Pulmonary artery endothelial cell (primary cell): ENCODE measurements around the gene IST1. TPM values are rescaled to one million over a fixed set of nuclear protein-coding genes. Genes with fewer than 3 reads are reported as not detected.
"Not testable (repeated sequence)": the region's sequence is repeated elsewhere in the genome, so short reads cannot be mapped to it uniquely, and the experiment has no call there.

Experiments
- DNase-seq: peaks from one replicate; pipeline ENCODE4 v3.0.0-alpha.2; 2011; ENCODE audit warnings: low read depth, low spot score
- total RNA-seq: library from RNA; depleted of rRNA; stranded (reverse); fragments of >200 nt; gene quantifications from 2 replicates; pipeline ENCODE4 v1.2.3, GENCODE V29; 2014

IST1 gene
- total RNA-seq, 1 donor from 2014 or later, result 136 TPM

DNA sequence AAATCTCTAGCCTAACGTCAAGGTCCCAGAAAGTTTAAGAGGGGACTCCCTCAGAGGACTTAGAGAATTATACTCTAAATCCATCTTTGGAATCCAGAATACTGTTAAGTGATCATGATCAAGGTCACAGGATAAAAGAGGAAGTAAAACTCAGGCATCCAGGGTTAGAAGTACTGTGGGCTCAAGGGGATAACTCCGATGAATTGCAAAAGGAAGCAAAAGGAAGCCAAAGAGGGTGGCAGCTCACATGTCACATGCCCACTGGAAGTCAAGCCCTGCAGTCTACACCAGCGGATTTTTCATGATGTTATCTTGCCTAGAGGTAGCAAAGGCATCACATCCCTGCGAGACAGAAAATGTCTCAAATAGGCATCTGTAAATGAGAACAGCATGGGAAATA, 15.2 kb upstream of the IST1 start:
- no peak for DNase-seq

DNA sequence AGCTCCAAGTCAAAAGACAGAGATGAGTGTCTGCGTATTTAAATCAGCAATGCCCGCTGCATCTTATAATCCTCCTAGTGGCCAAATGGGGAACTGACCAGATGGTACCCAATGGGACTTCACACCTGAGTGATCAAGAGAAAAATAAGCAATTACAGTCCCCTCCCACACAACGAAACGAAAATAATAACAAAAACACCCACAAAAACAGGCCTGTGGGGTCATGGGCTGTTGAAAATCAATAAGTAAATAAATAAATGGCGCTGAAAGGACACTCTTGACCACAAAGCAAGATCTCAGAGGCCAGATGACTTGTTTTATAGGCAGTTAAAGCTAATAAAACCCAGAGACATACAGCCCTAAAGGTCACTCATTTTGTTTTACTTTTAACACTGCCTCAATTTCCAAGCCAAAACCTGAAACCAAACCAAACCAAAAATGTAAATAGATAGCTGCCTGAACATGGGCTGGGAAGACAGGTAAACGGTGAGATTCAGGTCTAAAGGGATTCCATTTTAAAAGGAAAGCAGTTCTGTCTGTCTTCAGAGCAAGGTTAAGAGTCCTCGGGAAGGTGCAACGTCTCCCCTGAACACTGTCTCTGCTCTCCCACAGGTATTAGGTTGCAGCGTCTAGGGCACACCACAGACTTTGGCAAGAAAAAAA, 12.7 kb upstream of the IST1 start:
- peak; percentile 39 for DNase-seq

DNA sequence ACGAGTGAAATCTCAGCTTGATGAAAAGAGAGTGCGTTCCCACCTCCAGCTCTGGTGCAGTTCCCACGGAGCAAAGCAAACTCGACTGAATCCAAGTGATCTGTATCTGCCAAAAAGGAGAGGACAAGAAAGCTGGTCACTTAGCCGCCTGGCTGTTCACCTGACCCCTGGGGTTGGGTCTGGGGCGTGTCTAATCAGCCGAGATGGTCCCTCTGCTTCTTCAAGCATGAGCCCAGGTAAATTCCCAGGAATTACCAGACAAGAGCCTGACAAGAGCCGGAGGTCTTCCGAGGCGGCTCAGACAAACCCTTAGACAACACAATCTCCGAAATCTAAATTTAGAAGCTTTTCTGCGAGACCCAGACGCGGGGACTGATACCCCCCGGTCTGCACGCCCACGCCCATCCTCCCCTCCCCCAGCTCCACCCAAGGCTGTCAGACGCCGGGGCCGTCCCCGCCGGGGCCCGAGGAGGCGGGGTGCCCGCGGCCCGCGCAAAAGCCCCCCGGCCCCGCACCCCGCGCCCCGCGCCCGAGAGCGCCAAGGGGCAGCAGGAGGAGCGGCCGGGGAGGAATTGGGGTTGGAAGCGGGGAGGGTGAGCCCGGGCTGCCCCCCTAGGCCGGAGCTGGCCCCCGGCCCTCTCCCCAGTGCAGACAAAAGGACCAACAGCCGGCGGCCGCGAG, 12.0 kb upstream of the IST1 start:
- DNase-seq, result no peak

DNA sequence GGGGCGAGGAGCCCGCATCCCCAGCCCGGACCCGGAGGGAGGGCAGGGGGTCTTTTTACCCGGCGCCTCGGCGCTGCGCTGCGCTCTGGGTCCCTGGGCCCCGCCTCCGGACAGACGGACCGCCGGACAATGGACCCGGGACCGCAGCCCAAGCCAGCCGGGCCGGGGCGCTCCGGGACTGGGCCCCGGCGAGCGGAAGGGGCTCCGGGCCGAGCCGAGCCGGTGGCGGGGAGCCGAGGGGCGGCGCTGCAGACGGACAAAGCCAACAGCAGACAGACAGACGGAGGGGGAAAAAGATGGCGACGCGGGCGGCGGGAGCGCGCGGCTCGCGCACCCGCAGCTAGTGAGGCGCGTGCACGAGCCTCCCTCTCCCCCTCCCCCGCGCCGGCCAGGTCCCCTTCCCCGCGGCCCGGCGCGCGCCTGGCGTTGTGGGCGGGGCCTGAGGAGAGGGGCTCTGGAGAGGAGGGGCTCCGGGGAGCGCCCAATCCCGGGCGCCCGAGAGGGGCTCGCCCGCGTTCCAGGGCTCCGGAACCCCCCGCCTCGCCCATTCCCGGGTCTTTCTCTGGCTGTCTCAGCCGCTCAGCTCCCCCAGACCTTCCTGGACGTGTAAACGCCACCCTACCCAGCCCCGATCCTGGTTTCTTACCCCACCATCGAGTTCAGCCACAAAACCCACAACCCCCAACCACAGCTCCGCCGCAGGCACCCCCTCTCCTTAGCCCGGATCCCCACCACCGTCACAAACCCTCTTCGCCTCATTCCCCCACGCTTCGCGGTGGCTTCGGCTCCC, 11.3 kb upstream of the IST1 start, which contains the start of gene ZNF821:
TSS of gene ZNF821 (minus strand) at position 334 of the 790 bp plus-strand sequence. CDS start 4,236 bp downstream, outside the sequence.
- DNase-seq, result peak; percentile 26

DNA sequence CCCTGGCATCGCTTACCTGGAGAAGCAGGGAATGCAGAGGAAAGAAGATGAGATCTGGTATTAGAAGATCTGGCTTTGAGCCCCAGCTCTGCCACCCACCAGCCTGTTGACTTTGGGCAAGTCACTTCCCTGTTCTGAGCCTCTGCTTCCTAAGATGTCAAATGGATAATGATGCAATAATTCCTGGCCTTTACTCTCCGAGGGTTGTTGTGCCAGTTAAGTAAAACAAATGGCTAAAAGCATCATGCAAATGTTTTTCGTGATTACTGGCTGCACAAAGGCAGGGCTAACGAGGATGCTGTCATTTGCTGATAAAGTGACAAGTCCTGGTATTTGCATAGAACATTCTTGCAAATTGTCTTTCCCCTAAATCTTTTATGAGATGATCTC, 10.1 kb upstream of the IST1 start:
- DNase-seq, result no peak

DNA sequence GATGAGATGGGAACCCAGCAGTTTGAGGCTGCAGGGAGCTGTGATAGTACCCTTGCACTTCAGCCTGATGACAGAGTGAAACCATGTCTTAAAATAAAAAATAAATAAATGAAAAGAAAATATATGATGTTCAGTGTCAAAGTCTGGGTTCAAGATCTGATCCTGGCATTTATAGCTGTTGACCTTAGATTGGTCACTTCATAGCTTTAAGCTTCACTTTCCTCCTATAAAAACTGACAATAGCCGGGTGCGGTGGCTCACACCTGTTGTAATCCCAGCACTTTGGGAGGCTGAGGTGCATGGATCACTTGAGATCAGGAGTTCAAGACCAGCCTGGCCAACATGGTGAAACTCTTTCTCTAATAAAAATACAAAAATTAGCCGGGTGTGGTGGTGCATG, 6.2 kb upstream of the IST1 start:
- no peak for DNase-seq

DNA sequence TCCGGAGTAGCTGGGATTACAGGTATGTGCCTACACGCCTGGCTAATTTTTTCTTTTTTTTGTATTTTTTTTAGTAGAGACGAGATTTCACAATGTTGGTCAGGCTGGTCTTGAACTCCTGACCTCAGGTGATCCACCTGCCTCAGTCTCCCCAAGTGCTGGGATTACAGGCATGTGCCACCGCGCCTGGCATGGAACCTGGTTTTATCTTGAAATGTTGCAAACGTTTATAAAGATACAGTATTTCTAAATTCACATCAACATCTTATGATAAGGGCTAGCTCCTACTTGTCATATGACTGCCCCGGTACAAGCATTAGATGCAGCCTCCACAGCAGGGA, 1.5 kb upstream of the IST1 start:
- no peak for DNase-seq

DNA sequence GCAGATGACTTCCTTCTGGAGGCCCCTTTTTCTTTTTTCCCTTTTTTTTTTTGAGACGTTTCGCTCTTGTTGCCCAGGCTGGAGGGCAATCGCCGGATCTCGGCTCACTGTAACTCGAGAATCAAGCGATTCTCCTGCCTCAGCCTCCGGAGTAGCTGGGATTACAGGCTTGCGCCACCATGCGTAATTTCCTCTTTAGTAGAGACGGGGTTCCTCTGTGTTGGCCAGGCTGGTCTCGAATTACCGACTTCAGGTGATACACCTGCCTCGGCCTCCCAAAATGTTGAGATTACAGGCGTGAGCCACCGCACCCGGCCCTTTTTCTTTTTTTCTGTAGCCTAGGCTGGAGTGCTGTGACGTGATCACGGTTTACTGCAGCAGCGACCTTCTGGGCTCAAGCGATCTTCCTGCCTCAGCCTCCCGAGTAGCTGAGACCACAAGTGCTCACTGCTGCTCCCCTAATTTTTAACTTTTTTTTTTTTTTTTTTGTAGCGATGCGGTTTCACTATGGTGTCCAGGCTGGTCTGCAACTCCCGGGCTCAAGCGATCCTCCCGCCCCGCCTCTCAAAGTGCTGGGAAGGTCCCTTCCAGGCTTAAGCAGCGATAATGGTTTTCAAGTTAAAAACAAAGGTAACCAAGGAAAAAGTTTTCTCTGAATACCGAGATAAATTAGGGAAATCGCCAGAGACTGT, 956 bp upstream of the IST1 start:
- no peak for DNase-seq

DNA sequence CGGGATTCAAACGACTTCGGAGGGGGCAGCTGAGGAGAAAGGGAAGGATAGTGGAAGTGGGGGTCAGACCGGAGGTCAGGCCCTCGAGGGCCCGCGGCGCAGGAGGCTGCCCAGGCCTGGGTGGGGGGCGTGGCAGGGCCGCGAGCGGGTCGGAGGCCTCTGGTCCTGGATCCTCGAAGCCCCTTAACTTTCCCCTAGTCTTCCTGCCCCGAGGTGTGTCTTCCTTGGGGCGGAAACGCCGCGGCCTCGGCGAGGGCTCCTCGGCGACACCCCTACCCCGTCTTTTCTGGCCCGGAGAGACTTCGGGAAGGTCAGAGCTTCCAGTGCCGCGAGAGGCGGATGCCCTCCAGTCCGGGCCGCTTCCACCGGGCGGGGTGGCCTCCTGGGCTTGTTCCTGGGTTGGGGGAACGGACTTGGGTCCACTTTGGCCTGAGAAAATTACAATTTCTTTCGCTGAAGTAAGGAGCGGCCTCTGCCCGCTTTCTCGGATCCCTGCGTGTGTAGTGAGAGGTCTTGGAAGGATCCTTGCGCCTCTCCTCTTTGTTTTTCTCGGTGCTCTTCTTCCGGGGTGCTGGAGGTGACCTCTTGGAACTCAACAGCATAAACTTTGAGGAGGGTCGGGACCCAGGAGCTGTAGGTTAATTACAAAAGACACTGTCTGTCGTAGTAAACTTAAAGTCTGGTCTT, 491 bp downstream of the IST1 start:
- DNase-seq, result no peak

DNA sequence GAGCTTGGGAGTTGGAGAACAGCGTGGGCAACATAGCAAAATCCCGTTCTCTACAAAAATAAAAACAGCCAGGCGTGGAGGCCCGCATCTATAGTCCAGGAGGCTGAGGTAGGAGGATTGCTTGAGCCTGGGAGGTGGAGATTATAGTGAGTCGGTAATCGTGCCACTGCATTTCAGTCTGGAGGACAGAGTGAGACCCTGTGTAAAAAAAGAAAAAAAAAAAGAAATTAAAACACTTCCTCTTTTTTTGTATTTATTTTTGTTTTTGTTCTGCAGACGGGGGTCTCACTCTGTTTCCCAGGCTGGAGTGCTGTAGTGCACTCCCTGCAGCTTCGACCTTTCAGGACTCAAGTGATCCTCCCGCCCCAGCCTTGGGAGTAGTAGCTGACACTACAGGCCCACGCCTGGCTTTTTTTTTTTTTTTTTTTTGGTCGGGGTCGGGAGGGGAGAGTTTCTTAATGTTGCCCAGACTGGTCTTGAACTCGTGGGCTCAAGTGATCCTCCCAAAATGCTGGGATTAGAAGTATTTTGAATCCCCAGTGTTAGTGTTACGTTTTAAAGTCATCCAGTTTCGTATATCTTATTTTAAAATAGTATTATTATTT, 1.5 kb downstream of the IST1 start:
- DNase-seq, result no peak

DNA sequence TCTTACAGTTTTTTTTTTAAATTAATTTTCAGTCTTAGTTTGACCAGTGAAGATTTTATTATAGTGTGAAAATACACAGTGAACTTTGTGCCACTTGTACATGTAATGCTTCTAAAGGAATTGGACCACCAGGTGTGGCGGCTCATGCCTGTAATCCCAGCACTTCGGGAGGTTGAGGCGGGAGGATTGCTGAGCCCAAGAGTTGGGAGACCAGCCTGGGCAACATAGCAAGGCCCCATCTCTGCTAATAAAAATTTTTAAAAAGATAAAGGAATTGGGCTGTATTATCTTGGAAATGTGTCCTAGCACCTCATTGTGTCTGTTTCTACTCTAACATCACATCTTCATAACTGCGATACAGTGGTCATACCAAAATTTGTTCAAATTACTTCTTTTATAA, 3.8 kb downstream of the IST1 start:
- DNase-seq, result no peak

DNA sequence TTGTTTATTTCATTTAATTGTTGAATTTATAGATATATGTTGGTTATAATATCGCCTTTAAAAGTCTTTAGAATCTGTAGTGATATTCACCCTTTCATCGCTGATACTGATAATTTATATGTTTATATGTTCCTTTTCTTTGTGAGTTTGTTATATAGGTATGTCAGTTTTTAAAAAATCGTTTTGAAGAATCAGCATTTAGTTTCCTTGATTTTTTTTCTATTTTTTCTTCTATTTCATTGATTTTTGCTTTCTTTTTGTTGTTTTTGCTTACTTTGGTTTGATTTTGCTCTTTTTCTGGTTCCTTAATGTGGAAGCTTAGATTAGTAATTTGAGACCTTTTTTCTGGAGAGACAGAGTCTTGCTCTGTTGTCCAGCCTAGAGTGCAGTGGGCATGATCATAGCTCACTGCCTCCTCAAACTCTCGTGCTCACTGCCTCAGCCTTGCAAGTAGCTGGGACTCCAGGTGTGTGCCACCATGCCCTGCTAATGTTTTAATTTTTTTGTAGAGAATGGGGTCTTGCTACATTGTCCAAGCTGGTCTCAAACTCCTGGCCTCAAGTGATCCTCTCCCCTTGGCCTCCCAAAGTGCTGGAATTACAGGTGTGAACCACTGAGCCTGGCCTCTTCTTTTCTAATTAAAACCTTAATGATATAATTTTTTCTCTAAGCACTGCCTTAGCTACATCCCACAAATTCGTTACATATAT, 7.5 kb downstream of the IST1 start:
- no peak for DNase-seq

DNA sequence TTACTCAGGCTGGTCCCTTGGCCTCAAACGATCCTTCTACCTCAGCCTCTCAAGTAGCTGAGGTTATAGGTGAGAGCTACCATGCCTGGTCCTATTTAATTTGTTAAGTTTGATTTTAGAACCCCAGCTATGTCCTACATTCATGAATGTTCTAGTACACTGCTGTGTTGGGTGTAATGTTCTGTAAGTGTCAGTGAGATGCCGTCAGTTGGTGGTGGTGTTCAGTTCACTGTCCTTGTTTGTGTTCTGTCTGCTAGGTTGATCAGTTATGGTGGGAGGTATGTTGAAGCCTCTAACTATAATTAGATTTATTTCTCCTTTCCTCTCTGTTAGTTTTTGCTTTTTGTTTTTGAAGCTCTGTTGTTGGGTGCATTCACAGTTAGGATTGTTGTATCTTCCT, 8.3 kb downstream of the IST1 start:
- DNase-seq, result no peak

DNA sequence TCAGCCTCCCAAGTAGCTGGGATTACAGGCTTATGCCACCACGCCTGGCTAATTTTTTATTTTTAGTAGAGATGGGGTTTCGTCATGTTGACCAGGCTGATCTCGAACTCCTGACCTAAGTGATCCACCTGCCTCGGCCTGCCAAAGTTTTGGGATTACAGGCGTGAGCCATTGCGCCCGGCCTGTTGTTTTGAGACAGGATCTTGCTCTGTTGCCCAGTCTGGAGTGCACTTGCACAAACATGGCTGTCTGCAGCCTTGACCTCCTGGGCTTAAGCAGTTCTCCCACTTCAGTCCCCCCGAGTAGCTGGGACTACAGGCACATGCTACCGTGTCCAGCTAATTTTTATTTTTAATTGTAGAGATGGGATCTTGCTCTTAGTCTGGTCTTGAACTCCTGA, 8.9 kb downstream of the IST1 start:
- no peak for DNase-seq

DNA sequence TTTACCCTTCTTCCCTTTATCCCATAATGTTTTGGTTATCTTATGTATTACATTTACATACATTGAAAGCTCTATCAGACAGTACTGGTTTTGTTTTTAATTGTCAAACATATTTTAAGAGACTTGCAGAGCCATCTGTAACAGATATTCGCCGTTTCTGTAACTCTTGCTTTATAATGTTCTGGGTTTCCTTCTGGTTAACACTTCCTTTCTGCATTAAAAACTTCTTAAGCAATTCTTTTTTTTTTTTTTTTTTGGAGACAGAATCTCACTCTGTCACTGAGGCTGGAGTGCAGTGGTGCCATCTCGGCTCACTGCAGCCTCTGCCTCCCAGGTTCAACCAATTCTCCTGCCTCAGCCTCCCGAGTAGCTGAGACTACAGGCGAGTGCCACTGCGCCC, 10.4 kb downstream of the IST1 start:
- not testable (repeated sequence) for DNase-seq

DNA sequence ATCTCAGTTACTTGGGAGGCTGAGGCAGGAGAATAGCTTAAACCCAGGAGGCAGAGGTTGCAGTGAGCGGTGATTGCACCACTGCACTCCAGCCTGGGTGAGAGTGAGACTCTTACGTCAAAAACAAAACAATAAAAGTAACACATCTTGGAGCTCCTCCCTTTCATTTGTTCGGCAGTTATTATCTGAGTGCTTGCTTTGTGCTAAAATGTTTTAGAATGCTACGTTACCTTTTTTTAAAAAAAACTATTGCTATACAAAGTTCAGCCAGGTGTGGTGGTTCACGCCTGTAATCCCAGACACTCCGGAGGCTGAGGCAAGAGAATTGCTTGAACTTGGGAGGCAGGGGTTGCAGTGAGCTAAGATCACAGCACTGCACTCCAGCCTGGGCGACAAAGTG, 15.8 kb downstream of the IST1 start:
- DNase-seq, result no peak

DNA sequence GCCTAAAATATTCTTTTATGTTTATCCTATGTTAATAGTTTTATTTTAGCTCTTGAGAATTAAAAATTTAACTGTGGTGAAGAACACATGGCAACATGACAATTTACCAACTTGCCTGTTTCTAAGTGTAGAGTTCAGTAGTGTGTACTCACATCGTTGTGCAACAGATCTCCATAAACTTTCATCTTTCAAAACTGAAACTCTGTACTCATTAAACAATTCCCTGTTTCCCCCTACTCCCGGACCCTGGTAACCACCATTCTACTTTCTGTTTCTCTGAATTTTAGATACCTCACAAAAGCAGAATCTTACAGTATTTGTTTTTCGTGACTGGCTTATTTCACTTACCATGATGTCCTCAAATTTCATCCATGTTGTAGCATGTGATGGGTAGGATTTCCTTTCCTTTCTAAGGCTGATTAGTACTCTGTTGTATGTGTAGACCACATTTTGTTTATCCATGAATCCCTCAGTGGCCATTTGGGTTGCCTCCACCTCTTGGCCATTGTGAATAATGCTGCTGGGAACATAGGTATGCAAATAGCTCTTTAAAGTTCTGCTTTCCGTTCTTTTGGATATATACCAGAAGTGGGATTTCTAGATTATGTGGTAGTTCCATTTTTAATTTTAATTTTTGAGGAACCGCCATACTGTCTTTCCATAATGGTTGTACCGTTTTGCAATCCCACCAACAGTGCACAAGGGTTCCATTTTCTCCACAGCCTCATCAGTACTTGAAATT, 17.4 kb downstream of the IST1 start:
- no peak for DNase-seq

DNA sequence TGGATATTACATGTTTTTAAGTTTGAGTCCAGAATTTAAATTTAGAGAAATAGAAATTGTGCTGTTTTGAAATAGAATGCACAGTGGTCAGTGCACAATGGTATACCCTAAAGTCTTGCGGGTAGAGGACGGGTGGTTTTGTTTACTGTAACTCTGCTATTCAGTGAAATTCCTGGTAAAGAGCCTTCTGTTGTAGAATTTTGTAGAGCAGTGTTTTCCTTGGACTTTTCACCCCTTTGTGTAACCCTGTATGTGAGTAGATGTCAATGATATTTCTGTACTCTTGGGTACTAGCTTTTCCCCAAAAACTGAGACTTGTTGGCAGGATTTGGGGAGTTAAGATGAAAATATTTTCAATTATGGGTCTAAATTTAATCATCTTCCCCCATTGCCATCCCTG, 19.5 kb downstream of the IST1 start:
- no peak for DNase-seq

DNA sequence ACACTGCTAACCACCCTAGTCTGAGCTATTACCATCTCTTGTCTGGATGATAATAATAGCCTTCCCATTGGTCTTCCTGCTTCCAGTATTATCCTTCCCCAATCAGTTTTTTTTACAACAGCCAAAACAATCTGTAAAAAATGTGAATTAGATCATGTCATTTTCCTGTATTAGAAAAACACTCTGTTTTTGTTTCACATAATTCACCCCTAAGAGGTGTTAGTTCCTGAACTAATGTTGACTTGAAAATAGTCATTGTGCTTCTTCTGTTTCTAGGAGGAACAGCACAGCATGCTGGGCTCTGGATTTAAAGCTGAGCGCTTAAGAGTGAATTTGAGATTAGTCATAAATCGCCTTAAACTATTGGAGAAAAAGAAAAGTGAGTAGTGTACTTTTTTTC, 20.0 kb downstream of the IST1 start:
- DNase-seq, result peak; percentile 32
